Activated B cell treated with CpG ODN at 0.5 μM for 24 hours (primary cell): ENCODE data around the gene MSI2. TPM values are rescaled to one million over a fixed set of nuclear protein-coding genes. Genes with fewer than 3 reads are reported as not detected.

ENCODE experiments used
- ATAC-seq: fragments of 200-7000 bp; cut with Tn5 transposase; one replicate; pipeline ENCODE4 v1.10.0; 2021; ENCODE audit warnings: low read depth, mild to moderate bottlenecking, moderate library complexity
- CTCF ChIA-PET: fragments of 350-600 bp; sonication (Branson Sonifier 250); formaldehyde crosslinking; loops from one replicate; lab custom pipeline; 2021; ENCODE audit warnings: antibody characterized with exemption; lab: Charles Lee
- POLR2A ChIA-PET: fragments of 350-600 bp; sonication (Branson Sonifier 250); formaldehyde crosslinking; loops from one replicate; lab custom pipeline; 2021; ENCODE audit warnings: antibody characterized with exemption; lab: Charles Lee
- DNase-seq: peaks from one replicate; pipeline ENCODE4 v3.0.0; 2022
- H3K27ac Mint-ChIP-seq: one replicate; pipeline ENCODE4 v1.8.0; 2020; ENCODE audit warnings: mixed read lengths
- H3K27me3 Mint-ChIP-seq: one replicate; pipeline ENCODE4 v1.8.0; 2021; ENCODE audit warnings: mixed read lengths
- H3K36me3 Mint-ChIP-seq: one replicate; pipeline ENCODE4 v1.8.0; 2021; ENCODE audit warnings: low read depth, mixed read lengths
- H3K4me1 Mint-ChIP-seq: one replicate; pipeline ENCODE4 v1.8.0; 2021; ENCODE audit warnings: mixed read lengths
- H3K4me3 Mint-ChIP-seq: one replicate; pipeline ENCODE4 v1.8.0; 2020; ENCODE audit warnings: mild to moderate bottlenecking, mixed read lengths
- H3K9me3 Mint-ChIP-seq: one replicate; pipeline ENCODE4 v1.8.0; 2020; ENCODE audit warnings: mixed read lengths
- intact Hi-C: fragments of 100-400 bp; cut with micrococcal nuclease; formaldehyde crosslinking; loops from one replicate; pipeline ENCODE4 v1.15.1; 2024
- total RNA-seq: library from RNA; stranded (reverse); gene quantifications from 2 replicates; pipeline ENCODE4 v1.2.3, GENCODE V29; 2022
- TF ChIP-seq, protein P1 (sequence below): fragments of 200-600 bp; IDR thresholded peaks from one replicate; pipeline ENCODE4 v1.8.0; 2022; ENCODE audit warnings: antibody characterized with exemption, mild to moderate bottlenecking

MSI2 gene
- total RNA-seq, 1 donor from 2014 or later, result 102 TPM

- ATAC-seq (peak; percentile 82), DNase-seq (no peak)
- intact Hi-C loops, result loop anchor here (1.0 to 10.0 kb wide), 6 partner anchors 14 to 382 kb away; partner anchors contain the start of gene SRSF1
- Mint-ChIP-seq H3K9me3 (no peaks in the 10 kb centered on the region), H3K4me1 (peaks cover 60% of the 10 kb centered on the region), H3K27ac (peak overlapping the region; percentile 89), H3K36me3 (peaks cover 15% of the 10 kb centered on the region), H3K4me3 (peak overlapping the region; percentile 77), H3K27me3 (no peaks in the 10 kb centered on the region)
- POLR2A ChIA-PET, result interaction anchor here (0.6 to 4.3 kb wide), 19 partner anchors 8 to 366 kb away, joined by 3 to 73 read pairs (median 6); no protein-coding TSS in a partner anchor
- TF ChIP-seq, protein P1, sequence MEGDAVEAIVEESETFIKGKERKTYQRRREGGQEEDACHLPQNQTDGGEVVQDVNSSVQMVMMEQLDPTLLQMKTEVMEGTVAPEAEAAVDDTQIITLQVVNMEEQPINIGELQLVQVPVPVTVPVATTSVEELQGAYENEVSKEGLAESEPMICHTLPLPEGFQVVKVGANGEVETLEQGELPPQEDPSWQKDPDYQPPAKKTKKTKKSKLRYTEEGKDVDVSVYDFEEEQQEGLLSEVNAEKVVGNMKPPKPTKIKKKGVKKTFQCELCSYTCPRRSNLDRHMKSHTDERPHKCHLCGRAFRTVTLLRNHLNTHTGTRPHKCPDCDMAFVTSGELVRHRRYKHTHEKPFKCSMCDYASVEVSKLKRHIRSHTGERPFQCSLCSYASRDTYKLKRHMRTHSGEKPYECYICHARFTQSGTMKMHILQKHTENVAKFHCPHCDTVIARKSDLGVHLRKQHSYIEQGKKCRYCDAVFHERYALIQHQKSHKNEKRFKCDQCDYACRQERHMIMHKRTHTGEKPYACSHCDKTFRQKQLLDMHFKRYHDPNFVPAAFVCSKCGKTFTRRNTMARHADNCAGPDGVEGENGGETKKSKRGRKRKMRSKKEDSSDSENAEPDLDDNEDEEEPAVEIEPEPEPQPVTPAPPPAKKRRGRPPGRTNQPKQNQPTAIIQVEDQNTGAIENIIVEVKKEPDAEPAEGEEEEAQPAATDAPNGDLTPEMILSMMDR, result no peak
- CTCF ChIA-PET, result interaction anchor here (0.8 to 4.0 kb wide), 10 partner anchors 14 to 123 kb away, joined by 3 to 35 read pairs (median 4); no protein-coding TSS in a partner anchor
Measured at GRCh38 chr17:57622683-57623433, 366.5 kb downstream of the MSI2 start.

- TF ChIP-seq, protein P1, result no peak
- peak overlapping the region; percentile 77 for H3K4me3 Mint-ChIP-seq
- DNase-seq (no peak), ATAC-seq (peak; percentile 62)
- H3K36me3 Mint-ChIP-seq, result peaks cover 14% of the 10 kb centered on the region
- H3K4me1 Mint-ChIP-seq, result peaks cover 68% of the 10 kb centered on the region
- intact Hi-C loops, result loop anchor here (1.0 to 10.0 kb wide), 6 partner anchors 14 to 381 kb away; partner anchors contain the start of gene SRSF1
- H3K27me3 Mint-ChIP-seq, result no peaks in the 10 kb centered on the region
- H3K27ac Mint-ChIP-seq, result peak overlapping the region; percentile 89
- no peaks in the 10 kb centered on the region for H3K9me3 Mint-ChIP-seq
- CTCF ChIA-PET, result interaction anchor here (1.2 to 4.0 kb wide), 6 partner anchors 13 to 71 kb away, joined by 3 to 35 read pairs (median 5); no protein-coding TSS in a partner anchor
- POLR2A ChIA-PET, result interaction anchor here (1.3 to 4.3 kb wide), 9 partner anchors 11 to 367 kb away, joined by 3 to 73 read pairs (median 10); no protein-coding TSS in a partner anchor
Measured at GRCh38 chr17:57623620-57624019, 367.3 kb downstream of the MSI2 start.

DNA sequence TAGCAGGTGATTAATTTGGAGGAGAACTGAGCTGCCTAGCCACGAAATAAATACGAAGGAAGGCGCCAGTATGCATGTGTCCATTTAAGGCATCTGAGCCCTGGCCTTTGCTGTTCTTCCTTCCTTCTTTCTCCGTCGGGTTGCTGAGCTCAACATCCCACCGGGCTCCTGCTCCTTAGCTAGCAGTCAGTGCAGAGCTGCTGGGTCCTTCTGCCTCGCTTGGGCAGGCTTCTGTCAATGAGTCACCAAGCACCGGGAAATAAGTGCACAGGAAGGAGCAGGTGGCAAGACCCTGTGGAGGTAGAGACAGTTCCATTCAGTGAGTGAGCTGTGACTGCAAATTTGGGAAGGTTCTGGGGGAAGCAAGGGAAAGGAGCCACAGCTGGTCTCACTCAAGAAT is 368.1 kb downstream of the MSI2 start:
- H3K27ac Mint-ChIP-seq, result peak overlapping the region; percentile 89
- H3K4me1 Mint-ChIP-seq, result peaks cover 72% of the 10 kb centered on the region
- POLR2A ChIA-PET, result interaction anchor here (0.5 to 4.3 kb wide), 10 partner anchors 13 to 1768 kb away, joined by 3 to 73 read pairs (median 6); no protein-coding TSS in a partner anchor
- intact Hi-C loops, result loop anchor here (5.0 to 10.0 kb wide), 2 partner anchors 182 to 380 kb away; partner anchors contain the start of gene SRSF1
- DNase-seq (no peak), ATAC-seq (peak; percentile 13)
- TF ChIP-seq, protein P1, result no peak
- no peaks in the 10 kb centered on the region for H3K9me3 Mint-ChIP-seq
- peak overlapping the region; percentile 26 for H3K4me3 Mint-ChIP-seq
- H3K36me3 Mint-ChIP-seq, result peaks cover 8% of the 10 kb centered on the region
- CTCF ChIA-PET, result interaction anchor here (1.0 to 4.0 kb wide), 7 partner anchors 13 to 382 kb away, joined by 3 to 35 read pairs (median 4); no protein-coding TSS in a partner anchor
- H3K27me3 Mint-ChIP-seq, result no peaks in the 10 kb centered on the region

DNA sequence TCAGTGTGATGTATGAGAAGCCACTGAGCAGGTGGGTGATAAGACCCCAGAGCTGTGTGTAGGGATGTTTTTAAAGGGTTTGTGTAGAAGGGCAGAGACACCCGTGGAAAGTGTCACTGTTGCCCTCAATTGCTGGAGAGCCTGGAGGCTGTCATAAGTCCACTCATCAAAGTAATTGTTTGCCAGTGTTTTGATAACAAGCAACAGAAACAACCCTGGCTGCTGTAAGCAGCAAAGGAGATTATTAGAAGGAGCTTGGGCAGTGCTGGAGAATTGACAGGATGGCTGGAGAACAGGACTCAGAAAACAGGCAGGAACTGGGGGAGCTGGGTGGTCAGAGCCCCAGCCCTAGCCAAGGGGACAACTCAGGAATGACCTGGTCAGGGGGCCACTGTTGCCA is 369.2 kb downstream of the MSI2 start:
- intact Hi-C loops, result loop anchor here (5.0 to 10.0 kb wide), 3 partner anchors 37 to 712 kb away; partner anchors contain the start of gene SRSF1
- ATAC-seq (no peak), DNase-seq (no peak)
- H3K4me3 Mint-ChIP-seq, result no peak overlapping the region
- H3K4me1 Mint-ChIP-seq, result peaks cover 82% of the 10 kb centered on the region
- no peaks in the 10 kb centered on the region for H3K27me3 Mint-ChIP-seq
- H3K27ac Mint-ChIP-seq, result peak overlapping the region; percentile 35
- TF ChIP-seq, protein P1, result no peak
- peaks cover 4% of the 10 kb centered on the region for H3K36me3 Mint-ChIP-seq
- POLR2A ChIA-PET, result interaction anchor here (0.7 kb wide), 1 partner anchor 76 kb away, joined by 3 read pairs; no protein-coding TSS in a partner anchor
- CTCF ChIA-PET, result interaction anchor here (0.7 to 4.0 kb wide), 3 partner anchors 21 to 46 kb away, joined by 3 to 35 read pairs (median 3); no protein-coding TSS in a partner anchor
- H3K9me3 Mint-ChIP-seq, result no peaks in the 10 kb centered on the region
